GM21367 (cell line): ENCODE data around the gene TMEM108.

Experiments used
- ATAC-seq: cut with Tn5 transposase; IDR thresholded peaks from one replicate; pipeline ENCODE4 v1.9.1; 2021; ENCODE audit not compliant: unreplicated experiment

The TMEM108 gene

DNA sequence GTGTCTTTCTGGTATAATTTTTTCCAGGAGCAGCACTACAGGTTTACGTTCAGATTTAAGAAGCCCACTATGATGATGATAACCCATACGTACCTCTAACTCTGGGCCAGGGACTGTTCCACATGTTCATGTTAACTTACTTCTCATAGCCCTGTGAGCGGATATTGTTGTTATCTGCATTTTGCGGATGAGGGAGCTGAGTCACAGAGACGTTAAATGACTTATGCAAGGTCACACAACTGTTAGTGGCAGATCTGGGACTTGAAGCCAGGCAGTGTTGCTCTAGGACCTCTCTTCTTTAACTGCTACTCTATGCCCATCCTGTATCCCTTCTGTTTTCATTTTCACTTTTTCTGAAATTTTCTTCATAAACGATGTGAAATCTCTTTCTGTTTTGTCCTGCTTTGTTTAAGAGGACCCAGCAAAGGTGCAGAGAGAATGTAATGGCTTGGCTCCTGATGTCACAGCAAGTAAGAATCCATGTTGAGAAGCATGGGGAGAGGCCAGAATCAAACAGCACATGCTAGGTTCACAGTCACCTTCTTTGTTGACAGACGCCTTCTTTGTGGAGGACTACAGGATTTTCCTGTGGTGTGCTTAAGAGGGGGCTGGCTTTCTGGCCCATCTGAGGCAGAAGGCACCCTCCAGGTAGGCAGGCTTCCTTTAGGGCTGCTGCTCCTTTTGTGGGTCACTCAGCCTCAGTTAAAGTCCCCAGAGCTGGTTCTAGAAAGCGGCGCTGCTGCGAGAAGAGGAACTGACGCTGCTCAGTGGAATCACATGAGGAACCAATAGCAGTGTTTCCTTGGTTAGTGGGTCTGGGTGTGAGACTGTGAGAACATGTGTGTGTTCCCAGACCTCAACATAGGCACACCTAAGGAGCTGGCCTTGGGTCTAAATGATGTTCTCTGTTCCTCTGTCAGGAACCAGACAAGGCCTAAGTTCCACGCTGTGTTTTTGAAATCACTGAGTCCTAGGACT, 121.6 kb downstream of the TMEM108 start:
- ATAC-seq, result no peak

DNA sequence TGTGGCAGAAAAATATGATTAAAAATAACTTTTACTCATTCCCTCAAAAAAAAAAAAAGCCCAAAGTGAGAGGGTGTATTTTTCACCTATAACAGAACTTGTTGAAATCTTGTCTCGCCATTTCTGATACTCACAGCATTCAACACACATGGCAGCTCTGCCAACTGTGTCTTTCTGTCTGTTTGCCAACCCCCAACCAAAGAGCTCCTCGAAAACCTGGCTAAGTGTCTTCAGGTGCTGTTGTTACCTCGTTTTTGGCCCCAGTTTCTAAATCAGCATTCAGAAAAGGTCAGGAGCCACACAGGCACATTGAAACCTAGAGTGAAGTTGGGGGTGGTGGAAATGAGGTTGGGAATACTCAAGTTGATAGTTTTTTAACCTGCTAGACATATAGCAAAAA, 123.5 kb downstream of the TMEM108 start:
- ATAC-seq, result no peak

DNA sequence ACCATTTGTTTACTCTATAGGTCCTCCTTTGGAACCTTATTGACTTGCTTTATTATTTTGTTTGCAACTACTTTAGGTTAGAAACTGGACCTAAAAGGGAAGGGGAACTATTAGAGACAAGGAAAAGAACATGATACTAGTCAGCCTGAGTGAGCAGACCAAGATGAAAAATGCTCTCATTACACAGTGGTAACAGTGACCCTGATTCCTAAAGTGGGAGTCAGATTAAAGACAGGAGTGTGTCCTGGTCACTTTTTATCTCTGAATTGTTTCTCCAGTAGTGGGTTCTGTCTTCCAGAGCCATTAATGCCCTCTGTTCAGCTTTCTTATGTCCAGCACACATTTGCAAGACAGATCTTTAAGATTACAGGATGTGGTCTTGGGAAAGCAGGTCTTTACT, 124.1 kb downstream of the TMEM108 start:
- ATAC-seq, result no peak

DNA sequence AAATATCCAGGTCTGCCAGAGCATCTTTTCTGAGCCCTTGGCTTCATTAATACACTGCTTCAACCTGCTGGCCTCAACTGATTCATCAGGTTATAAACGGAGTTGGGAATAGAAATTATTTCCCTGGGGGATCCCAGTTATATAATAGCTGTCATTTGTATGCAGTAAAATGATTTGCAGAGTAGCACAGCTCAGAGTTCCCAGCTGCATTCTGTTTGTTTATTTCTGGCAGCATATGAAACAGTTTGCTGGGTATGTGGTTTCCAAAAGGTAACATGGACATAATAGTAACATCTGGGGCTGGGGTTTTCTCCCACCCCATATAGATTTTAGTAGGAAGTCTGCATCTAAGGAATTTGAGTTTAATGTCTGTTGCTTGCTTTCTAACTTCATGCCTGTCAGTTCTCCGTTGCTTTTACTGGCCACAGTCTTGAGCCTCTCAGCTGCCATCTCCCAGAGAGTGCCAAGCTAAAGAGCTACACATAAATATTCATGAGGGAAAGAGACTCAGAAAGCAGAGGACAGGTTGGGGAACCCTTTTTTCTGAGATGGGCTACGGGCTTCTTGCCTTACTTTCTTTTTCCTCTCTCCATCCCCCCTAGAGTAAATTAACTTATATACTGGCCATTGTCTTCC, 124.6 kb downstream of the TMEM108 start:
- no peak for ATAC-seq

DNA sequence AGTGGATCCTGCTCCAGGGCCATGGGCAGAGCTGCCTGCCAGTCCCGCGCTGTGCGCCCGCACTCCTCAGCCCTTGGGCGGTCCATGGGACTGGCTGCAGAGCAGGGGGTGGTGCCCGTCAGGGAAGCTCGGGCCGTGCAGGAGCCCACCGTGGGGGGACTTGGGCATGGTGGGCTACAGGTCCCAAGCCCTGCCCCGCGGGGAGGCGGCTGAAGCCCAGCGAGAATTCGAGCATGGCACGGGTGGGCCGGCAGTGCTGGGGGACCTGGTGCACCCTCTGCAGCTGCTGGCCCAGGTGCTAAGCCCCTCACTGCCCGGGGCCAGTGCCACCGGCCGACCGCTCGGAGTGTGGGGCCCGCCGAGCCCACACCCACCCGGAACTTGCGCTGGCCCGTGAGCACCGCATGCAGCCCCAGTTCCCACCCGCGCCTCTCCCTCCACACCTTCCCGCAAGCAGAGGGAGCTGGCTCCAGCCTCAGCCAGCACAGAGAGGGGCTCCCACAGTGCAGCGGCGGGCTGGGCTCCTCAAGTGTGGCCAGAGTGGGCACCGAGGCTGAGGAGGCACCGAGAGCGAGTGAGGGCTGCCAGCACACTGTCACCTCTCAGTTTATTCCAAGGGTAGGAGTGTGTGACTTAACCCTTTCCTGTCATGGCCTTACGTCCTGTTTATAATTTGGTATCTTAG, 129.3 kb downstream of the TMEM108 start:
- no peak for ATAC-seq

DNA sequence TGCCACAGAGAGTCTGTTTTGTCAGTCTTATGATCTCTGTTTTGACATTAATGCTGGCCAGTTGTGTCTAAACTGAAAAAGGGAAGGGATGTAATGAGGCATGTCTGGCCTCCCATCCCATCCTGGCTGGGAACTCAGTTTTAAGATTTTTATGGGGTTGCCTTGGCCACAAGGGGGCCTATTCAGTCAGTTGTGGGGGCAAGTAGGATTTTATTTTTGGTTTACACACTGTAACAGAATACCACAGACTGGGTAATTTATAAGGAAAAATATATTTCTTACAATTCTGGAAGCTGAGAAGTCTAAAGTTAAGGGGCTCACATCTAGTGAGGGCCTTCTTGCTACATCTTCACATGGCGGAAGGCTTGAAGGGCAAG, 129.8 kb downstream of the TMEM108 start:
- ATAC-seq, result no peak

DNA sequence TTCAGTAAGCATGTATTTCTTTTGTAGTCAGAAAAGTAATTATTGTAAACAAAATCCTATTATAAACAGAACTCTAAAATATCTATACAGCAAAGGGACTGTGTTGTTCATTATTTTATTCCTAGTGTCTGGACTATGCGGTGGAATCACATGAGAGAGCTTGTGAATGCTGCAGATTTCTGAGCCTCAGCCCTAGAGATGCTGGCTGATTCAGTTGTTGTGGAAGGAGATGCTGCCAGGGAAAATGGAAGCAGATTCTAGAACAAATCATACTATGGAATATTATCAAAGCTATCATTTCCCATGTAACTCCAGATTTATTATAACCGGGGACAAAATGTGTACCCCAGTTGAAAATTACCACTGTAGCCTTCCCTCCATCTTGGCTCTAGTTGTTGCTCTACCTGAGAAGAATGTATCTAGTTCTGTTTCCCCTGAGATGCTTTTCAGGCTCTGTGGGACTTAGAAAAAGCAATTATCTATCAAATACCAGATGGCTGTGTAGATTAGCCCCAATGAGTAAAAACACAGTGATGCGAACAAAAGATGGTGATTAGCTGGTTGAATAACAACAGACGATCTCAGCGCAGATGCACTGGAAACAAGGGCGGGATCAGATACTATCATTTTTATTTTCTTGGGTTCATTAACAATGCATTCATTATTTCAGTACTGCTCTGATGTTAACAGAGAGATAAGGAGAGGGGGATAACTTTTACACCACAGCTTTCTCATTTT, 131.3 kb downstream of the TMEM108 start:
- ATAC-seq, result no peak

DNA sequence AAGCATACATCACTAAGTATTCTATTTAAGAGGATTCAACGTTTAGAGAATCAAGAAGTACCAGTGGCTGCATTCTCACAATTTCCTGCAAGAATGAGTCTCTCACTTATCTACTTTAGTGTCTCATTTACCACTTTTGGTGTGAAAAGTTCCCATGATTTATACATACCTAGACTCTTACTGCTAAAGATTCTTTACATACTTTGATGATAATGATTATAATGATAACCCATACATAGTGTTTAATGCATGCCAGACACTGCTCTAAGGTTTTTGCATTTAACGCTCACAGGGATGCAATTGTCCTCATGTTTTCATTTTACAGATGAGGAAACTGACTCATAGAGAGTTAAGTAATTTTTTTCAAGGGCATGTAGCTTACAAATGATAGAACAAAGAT, 133.6 kb downstream of the TMEM108 start:
- ATAC-seq, result no peak

DNA sequence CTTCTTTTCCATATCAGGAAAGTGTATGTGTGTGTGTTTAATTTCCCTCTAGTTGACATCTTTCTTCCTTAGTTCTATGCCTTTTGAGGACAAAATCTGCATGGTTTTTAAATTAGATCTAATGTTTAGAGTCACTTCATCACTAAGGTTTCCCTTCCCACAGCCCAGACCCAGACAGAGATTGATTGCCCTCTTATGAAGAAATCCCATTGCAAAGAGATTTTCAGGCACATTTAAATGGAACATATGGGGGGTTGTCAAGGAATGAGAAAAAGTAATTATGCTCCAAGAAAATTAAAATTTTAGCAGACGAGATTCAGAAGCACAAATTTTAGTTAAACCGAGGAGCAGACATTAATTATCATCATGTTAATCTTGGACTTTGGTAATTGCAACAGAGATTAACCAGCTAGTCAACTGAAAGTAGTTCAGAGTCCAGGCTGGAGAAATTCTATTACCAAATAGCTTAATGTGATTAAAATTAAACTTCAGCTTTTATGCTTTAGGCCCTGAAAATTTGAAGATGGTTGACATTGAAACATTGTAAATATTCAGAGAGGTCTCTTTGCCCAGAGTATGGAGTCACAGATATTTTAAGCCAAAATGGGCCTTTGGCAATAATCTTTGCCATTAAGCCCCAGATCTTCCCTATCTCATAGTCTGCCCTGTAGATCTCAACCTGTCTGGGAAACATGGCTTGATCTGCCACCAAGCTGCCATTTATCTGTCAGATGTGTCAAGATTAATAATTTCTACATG, 143.4 kb downstream of the TMEM108 start:
- no peak for ATAC-seq

DNA sequence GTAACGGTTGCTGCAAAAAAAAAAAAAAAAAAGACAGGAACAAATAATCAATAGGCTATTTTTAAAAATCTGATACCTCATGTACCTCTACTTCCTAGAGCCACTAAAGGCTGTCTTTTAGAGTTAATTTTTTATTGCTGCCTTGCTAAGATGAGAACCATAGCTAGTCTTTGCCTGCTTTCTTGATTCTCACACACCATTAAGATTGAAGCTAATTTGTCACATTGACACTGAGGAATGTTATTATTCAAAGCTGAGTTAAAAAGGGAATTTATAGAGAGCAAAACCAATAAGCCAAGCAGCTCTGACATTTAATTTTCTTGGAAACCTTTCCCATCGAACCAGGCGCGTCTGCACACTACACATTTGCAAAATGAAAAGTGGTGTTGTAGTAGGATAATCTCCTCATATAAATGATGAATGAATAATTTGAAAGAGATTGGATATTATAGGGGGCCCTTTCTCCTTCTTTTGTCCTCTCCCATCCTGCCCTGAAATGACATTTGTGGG, 149.7 kb downstream of the TMEM108 start:
- no peak for ATAC-seq

DNA sequence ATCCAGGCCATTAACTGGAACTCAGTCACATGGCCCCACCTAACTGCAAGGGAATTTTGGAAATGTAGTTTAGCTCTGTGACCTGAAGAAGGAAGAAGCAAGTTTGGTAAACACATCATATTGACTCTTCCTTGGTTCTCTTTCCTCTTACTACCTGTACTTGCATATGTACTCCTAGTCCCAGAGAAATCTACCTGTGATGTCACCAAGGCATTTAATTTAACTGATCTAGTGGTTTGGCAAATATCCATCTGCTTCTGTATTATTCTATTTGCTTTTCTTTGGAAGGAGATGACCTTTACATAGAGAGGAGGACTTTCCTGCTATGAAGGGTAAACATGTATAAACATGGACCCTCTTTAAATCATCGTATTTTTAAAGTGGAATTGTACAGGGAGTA, 150.8 kb downstream of the TMEM108 start:
- no peak for ATAC-seq

DNA sequence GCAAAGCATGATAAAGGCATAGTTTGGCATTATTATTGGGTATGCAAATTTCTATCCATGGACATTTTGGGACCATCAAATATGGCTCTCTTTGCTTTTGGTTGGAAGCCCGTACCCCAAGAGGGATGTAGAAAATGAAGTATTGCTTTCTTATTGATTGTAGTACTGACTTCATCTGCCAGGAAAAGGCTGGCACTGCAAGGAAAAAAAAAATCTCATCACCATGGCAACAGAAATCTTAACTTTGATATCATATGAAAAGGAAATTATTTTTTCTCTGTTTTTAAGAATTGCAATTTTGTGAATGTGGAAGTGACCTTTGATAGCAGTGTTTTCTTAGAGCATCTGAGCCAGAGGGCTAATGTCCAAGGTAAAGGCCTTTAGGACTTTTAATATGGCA, 151.7 kb downstream of the TMEM108 start:
- ATAC-seq, result no peak

DNA sequence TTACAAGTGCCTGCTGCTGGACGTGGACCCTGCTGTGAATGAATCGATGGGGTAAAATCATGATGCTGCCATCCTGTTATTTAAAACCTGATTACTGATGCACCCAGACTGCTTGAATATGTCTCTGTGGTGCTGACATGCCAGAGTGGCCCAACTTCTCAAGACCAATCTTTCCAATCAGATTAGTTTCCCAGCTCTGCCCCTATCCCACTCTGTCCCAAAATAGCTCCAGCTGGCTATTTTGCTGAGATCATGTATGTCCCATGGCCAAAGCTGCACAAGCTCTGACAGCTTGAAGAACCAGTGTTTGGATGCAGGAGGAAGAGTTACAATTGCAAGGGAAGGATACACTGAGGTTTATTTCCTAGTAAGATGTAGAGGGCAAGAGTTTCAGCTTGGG, 153.6 kb downstream of the TMEM108 start:
- ATAC-seq, result no peak

DNA sequence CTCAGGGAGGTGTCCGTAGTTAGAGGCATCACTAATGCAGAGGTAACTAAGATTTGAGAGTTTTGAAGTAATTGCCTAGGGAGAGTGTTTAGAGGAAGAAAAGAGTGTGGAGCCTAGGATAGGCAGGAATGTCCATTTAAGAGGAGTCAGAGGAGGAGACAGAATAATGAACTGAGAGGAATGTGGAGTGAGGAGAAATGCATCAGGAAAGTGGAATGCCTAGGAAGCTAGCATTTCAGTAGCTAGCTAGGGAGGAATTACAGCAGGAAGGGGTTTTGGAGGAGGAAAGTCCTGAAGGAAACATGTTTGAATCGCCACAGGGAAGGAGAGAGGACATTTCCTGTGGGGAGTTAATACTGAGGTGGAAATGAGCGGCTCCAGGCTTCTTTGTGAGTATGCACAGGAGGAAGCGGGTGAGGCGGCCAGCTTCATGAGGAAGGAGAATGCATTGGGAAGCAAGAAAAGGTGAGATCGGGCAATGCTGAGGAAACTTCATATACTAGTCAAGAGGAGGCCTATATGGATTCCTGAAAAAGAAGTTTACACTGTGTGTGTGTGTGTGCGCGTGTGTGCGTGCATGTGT, 154.3 kb downstream of the TMEM108 start:
- ATAC-seq, result no peak

DNA sequence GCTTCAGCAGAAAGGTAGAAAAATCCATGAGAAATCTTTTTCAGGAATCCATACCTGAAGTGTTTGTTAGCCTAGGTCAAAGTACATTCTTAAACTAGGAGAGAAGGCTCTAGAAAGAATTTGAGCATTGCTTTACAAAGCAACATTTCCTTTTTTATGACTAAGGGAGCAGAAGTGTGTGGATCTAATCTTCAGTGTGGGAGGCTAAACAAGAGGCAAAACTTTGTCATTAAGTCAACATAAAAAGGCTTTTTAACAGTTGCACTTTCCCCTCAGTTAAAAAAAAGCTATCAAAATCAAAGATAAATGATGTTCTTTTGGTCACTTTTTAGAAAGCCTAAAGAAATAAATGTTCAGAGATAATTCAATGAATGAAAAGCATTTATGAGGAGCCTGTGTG, 154.8 kb downstream of the TMEM108 start:
- ATAC-seq, result no peak

DNA sequence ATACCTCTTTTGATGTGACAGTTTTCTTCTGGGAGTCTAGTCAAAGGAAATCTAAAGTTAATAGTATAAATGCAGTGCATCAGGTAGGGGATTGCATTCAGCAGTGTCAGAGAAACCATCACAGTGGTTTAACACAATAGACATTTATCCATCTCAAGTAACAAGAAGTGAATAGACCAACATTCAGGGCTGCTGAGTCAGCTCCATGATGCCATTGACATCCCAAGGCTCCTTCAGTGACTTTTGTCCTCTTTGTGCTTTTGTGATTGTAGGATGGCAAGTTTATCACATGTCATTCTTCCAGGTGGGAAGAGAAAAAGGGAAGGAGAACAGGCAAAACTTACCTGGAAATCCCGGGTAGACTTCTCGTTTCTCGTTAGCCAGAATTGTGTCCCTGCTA, 158.3 kb downstream of the TMEM108 start:
- no peak for ATAC-seq

DNA sequence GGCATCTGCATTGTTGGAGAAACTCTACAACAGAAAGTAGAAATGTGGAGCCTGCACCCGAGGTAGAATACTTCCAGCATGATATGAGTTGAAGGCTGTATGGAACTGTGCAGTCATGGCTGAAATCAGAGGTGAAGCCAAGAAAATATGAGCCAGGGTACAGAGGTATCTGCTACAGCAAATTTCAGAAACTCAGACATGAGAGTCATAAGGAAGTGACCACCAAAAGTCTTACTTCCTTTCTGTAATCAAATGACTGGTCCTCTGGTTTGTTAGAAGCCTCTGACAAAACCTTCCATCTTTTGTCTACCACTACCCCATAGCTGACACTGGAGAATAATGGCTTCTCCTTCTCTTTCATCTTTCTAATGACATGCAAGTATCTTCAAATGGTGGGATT, 159.4 kb downstream of the TMEM108 start:
- ATAC-seq, result no peak

DNA sequence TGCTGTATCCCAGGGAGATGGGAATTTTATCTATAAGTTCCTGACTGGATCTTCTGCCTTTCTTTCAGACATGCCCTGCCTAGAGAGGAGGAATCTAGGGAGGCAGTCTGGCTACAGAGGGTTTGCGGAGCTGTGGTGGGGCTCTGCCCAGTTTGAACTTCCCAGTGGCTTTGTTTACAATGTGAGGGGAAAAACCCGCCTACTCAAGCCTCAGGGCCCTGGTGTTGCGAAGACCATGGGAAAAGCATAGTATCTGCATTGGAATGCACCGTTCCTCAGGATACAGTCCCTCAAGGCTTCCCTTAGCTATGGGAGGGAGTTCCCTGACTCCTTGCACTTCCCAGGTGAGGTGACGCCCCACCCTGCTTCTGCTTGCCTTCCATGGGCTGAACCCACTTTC, 168.7 kb downstream of the TMEM108 start:
- ATAC-seq, result no peak

DNA sequence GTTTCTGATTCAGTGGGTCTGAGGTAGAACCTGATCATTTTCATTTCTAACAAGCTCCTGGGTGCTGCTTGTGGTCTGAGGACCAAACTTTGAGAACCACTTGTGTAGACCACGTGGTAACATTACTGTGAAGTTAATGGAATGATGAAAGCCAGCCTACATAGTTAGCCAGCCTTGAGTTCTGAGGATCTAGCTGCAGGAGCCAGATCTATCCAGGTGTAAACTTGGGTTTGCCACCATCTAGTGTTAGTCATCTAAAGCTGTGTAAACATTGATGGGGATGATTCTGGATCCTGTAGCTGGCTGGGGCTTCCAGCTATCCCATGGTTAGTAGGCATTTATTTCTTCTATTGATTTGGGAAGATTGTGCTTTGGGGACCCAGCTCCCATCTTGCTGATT, 170.0 kb downstream of the TMEM108 start:
- ATAC-seq, result no peak
